Cardiac muscle cell (in vitro differentiated cells and primary cell): Measurements from ENCODE around the gene NF1. TPM values are rescaled to one million over a fixed set of nuclear protein-coding genes. Genes with fewer than 3 reads are reported as not detected.
"Not testable (repeated sequence)": the region's sequence is repeated elsewhere in the genome, so short reads cannot be mapped to it uniquely, and the experiment has no call there.

Experiments used
- DNase-seq, 2 donors: peaks; one replicate each; pipeline versions ENCODE4 v3.0.0 to v3.0.0-alpha.2; 2010 to 2017; ENCODE audit warnings: low read depth in 1 of 2, low spot score in 1 of 2
- H3K27ac ChIP-seq: fragments of 200-600 bp; sonication (generic); 2 replicates; pipeline ENCODE4 v1.5.1; 2016
- H3K27me3 ChIP-seq: fragments of 200-600 bp; sonication (generic); 2 replicates; pipeline ENCODE4 v1.6.0; 2016; ENCODE audit warnings: control low read depth
- H3K36me3 ChIP-seq: fragments of 200-600 bp; sonication (generic); 2 replicates; pipeline ENCODE4 v1.5.1; 2016; ENCODE audit warnings: control low read depth
- H3K4me1 ChIP-seq: fragments of 200-600 bp; sonication (generic); 2 replicates; pipeline ENCODE4 v1.8.1; 2017; ENCODE audit warnings: low read depth, mild to moderate bottlenecking, mixed run types
- H3K4me3 ChIP-seq: fragments of 200-600 bp; sonication (generic); 2 replicates; pipeline ENCODE4 v1.5.1; 2016; ENCODE audit warnings: mild to moderate bottlenecking
- H3K9me3 ChIP-seq: fragments of 200-600 bp; sonication (generic); 2 replicates; pipeline ENCODE4 v1.5.1; 2017; ENCODE audit warnings: low read depth, mild to moderate bottlenecking, control low read depth
- polyA plus RNA-seq: library from polyadenylated mRNA; unstranded; fragments of >200 nt; fragmentation: Nextera tagmentation; extraction: Ambion mirVana; gene quantifications from 2 replicates; pipeline ENCODE4 v1.2.1, GENCODE V29; 2016
- total RNA-seq: library from RNA; depleted of rRNA; stranded (reverse); fragments of >200 nt; gene quantifications from 2 replicates; pipeline ENCODE4 v1.2.3, GENCODE V29; 2016
- TF ChIP-seq, protein P1 (sequence below): IDR thresholded peaks from 2 replicates; pipeline ENCODE4 v1.5.1; 2012; ENCODE audit warnings: low read depth, mild to moderate bottlenecking, low read length

NF1 gene, protein sequence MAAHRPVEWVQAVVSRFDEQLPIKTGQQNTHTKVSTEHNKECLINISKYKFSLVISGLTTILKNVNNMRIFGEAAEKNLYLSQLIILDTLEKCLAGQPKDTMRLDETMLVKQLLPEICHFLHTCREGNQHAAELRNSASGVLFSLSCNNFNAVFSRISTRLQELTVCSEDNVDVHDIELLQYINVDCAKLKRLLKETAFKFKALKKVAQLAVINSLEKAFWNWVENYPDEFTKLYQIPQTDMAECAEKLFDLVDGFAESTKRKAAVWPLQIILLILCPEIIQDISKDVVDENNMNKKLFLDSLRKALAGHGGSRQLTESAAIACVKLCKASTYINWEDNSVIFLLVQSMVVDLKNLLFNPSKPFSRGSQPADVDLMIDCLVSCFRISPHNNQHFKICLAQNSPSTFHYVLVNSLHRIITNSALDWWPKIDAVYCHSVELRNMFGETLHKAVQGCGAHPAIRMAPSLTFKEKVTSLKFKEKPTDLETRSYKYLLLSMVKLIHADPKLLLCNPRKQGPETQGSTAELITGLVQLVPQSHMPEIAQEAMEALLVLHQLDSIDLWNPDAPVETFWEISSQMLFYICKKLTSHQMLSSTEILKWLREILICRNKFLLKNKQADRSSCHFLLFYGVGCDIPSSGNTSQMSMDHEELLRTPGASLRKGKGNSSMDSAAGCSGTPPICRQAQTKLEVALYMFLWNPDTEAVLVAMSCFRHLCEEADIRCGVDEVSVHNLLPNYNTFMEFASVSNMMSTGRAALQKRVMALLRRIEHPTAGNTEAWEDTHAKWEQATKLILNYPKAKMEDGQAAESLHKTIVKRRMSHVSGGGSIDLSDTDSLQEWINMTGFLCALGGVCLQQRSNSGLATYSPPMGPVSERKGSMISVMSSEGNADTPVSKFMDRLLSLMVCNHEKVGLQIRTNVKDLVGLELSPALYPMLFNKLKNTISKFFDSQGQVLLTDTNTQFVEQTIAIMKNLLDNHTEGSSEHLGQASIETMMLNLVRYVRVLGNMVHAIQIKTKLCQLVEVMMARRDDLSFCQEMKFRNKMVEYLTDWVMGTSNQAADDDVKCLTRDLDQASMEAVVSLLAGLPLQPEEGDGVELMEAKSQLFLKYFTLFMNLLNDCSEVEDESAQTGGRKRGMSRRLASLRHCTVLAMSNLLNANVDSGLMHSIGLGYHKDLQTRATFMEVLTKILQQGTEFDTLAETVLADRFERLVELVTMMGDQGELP (N-terminal part only)
- 17.5 and 32.9 TPM in 2 replicates for total RNA-seq
- polyA plus RNA-seq, result 17.7 and 20.2 TPM in 2 replicates

GRCh38 chr17:31094600-31095235 is at the start of gene NF1:
Gene NF1, plus strand, starts transcription at chr17:31094977. Its CDS starts 333 bp downstream, at chr17:31095310.
- no peaks in the 10 kb centered on the region for H3K4me1 ChIP-seq
- H3K9me3 ChIP-seq, result no peaks in the 10 kb centered on the region
- H3K27ac ChIP-seq, result peak within 1 kb of the TSS; percentile 97
- DNase-seq, result peak; percentile 97 to 98
- no peaks in the 10 kb centered on the region for H3K27me3 ChIP-seq
- TF ChIP-seq, protein P1, sequence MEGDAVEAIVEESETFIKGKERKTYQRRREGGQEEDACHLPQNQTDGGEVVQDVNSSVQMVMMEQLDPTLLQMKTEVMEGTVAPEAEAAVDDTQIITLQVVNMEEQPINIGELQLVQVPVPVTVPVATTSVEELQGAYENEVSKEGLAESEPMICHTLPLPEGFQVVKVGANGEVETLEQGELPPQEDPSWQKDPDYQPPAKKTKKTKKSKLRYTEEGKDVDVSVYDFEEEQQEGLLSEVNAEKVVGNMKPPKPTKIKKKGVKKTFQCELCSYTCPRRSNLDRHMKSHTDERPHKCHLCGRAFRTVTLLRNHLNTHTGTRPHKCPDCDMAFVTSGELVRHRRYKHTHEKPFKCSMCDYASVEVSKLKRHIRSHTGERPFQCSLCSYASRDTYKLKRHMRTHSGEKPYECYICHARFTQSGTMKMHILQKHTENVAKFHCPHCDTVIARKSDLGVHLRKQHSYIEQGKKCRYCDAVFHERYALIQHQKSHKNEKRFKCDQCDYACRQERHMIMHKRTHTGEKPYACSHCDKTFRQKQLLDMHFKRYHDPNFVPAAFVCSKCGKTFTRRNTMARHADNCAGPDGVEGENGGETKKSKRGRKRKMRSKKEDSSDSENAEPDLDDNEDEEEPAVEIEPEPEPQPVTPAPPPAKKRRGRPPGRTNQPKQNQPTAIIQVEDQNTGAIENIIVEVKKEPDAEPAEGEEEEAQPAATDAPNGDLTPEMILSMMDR, result no peak
- no peaks in the 10 kb centered on the region for H3K36me3 ChIP-seq
- peak within 1 kb of the TSS; percentile 98 for H3K4me3 ChIP-seq

DNA sequence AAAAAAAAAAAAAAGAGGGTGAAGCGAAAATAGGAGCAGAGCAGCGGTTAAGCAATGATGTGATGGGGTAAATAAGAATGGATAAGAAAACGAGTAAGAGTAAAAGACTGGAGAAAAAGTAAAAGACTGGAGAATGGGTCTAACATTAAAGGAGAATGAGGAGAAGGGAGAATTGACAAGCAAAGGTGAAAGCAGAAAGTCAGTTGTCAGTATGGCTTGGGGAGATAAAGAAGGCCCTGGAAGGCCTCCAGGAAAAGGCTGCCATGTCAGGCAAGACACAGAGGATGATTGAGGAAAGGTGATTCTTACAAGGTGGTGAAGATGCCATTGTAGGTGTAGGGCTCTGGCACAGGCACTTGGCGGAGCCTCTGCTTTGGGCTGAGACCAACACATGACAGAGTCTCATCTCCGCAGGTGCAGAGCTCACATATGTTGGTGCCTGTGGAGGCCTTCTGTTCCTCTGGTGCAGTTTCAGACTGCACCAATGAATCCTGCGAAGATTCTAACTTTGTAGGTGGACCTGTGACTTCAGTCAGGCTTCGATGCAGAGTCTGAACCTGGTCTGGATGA is 47.8 kb upstream of the NF1 start:
- not testable (repeated sequence) for H3K27ac ChIP-seq, DNase-seq, H3K27me3 ChIP-seq, H3K9me3 ChIP-seq, H3K36me3 ChIP-seq, H3K4me3 ChIP-seq, H3K4me1 ChIP-seq

DNA sequence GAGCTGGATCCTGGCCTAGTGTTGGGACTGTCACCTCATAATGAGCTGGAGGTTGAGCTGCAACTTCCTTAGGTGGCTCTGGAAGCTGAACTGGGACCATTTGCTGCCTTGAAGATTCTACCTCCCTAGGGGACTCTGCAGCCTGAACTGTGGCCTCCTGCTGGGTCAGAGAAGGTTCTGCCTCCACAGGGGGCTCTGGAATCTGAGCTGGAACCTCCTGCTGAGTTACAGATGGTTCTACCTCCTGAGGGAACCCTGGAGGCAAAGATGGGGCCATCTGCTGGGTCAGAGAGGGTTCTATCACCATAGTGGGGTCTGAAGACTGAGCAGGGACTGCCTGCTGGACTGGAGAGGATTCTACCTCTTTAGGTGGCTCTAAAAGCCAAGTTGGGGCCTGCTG is 46.6 kb upstream of the NF1 start:
- DNase-seq, result no peak

DNA sequence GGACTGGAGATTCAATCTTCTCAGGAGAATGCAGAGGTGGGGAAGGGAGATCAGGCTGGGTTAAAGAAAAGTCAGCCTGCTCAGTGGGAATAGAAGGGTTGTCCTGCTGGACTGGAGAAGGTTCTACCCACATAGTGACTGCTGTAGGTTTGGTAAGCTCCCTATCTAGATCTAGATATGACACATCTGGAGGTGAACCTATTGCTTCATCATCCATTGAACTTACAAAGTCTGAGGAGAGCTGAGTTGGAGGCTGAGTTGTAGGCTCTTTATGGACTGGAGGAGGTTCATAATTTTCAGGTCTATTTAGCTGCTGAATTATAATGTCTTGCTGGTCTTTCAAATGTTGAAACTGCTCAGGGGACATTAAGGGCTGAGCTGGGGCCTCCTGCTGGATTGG is 46.0 kb upstream of the NF1 start:
- DNase-seq, result no peak
- no peaks in the 10 kb centered on the region for H3K36me3 ChIP-seq
- no peaks in the 10 kb centered on the region for H3K9me3 ChIP-seq
- TF ChIP-seq, protein P1, result no peak
- H3K27ac ChIP-seq, result no peak overlapping the region
- H3K4me1 ChIP-seq, result no peaks in the 10 kb centered on the region
- no peak overlapping the region for H3K4me3 ChIP-seq
- H3K27me3 ChIP-seq, result no peaks in the 10 kb centered on the region

More for the DNA sequence above, 46.6 kb upstream of the NF1 start:
- no peak overlapping the region for H3K27ac ChIP-seq
- H3K4me1 ChIP-seq, result no peaks in the 10 kb centered on the region
- TF ChIP-seq, protein P1, result no peak
- no peaks in the 10 kb centered on the region for H3K27me3 ChIP-seq
- H3K4me3 ChIP-seq, result no peak overlapping the region
- no peaks in the 10 kb centered on the region for H3K36me3 ChIP-seq
- H3K9me3 ChIP-seq, result no peaks in the 10 kb centered on the region

DNA sequence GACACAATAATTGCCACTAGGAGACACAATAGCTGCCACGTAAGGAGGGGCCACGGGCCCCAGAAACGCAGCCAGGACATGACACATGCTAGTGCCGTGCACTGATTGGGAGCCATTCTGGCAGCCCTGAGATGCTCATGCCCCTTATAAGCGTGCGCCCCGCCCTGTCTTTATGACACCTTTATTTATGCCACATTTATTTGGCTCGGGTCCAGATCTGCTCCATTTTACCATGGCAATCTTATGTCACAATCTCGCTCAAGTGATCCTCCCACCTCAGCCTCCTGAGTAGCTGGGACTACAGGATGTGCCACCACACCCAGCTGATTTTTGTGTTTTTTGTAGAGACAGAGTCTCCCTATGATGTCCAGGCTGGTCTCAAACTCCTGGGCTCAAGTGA is 43.8 kb upstream of the NF1 start:
- TF ChIP-seq, protein P1, result no peak
- Histone ChIP-seq H3K9me3 (no peaks in the 10 kb centered on the region), H3K27ac (no peak overlapping the region), H3K4me1 (no peaks in the 10 kb centered on the region), H3K4me3 (no peak overlapping the region), H3K27me3 (no peaks in the 10 kb centered on the region), H3K36me3 (no peaks in the 10 kb centered on the region)
- DNase-seq, result no peak
